ENCODE data around the gene ABCB8. TPM values are rescaled to one million over a fixed set of nuclear protein-coding genes. Genes with fewer than 3 reads are reported as not detected.

Gene ABCB8
- total and polyA plus RNA-seq, 12 donors: 16.7 to 42.2 (median 24.6) TPM

- intact Hi-C loops (cut with DNase I): loop anchor here in 2 of 10 donors (2.0 kb wide), 3 partner anchors 23 to 59 kb away; partner anchors contain the start of genes ABCB8 (in 1 of the 2) and SLC4A2 (in 1 of the 2)
- Histone ChIP-seq H3K27ac (peak overlapping the region; percentile 81 to 94 (median 89)), H3K4me1 (peaks cover 29 to 72% (median 66%) of the 10 kb centered on the region in 9 donors), H3K4me3 (peak overlapping the region; percentile 69 to 88 (median 78)), H3K9me3 (no peaks in the 10 kb centered on the region), H3K36me3 (peaks cover 0 to 5% (median 0%) of the 10 kb centered on the region in 9 donors), H3K27me3 (no peaks in the 10 kb centered on the region)
- DNase-seq: peak; percentile 54 to 73
- TF ChIP-seq, protein P1, sequence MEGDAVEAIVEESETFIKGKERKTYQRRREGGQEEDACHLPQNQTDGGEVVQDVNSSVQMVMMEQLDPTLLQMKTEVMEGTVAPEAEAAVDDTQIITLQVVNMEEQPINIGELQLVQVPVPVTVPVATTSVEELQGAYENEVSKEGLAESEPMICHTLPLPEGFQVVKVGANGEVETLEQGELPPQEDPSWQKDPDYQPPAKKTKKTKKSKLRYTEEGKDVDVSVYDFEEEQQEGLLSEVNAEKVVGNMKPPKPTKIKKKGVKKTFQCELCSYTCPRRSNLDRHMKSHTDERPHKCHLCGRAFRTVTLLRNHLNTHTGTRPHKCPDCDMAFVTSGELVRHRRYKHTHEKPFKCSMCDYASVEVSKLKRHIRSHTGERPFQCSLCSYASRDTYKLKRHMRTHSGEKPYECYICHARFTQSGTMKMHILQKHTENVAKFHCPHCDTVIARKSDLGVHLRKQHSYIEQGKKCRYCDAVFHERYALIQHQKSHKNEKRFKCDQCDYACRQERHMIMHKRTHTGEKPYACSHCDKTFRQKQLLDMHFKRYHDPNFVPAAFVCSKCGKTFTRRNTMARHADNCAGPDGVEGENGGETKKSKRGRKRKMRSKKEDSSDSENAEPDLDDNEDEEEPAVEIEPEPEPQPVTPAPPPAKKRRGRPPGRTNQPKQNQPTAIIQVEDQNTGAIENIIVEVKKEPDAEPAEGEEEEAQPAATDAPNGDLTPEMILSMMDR (IDR thresholded peaks at IDR 0.05): peak in 8 of 9 donors; percentile 10 to 64 (median 42)
- WGBS, 2 donors: 1 to 2% methylated on average over 70 of the region's 70 CpGs
- peak; percentile 36 to 70 (median 46) for ATAC-seq
These were observed 59.2 kb downstream of the ABCB8 start for GRCh38 chr7:151087245-151088018.

DNA sequence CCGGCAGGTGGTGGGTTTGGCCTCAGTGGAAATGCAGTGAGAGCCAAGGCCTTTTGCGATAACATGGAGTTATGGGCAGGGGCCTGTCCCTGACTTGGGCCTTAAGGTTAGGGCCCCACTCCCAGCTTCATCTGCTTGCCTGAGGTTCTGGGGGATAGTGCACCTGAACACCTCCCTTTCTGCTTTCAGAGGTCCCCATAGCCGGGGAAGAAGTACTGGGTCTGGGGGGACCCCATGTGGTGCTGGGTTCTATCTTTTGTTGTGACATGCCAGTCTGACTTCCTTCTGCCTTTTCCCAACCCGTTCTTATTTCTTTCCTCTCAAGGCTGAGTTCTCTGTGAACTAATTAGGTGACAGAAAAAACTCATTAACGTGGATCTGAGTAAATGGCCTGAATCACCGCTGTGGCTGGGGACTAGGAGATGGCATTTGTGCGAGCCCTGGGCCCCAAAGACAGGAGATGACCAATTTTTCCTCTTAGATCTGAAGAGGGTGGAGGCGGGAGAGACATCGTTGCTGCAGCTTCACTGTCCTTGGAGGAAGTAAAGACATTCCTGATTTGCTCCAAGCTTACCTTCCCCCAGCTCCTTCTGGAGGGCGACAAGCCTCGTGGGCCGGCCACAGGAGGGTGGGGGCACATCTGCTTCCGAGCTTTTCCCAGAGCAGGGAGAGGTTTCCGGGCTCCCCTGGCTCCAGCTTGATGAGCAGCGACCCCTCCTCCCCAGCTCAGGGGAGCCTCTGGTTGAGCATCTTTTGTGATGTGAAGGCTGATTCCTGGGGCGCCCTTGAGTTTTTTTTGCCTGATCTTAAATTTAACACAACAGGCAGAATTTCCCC, 60.0 kb downstream of the ABCB8 start:
- intact Hi-C loops (cut with DNase I): no loop called here
- TF ChIP-seq, protein P1 (IDR thresholded peaks at IDR 0.05): no peak
- Histone ChIP-seq H3K36me3 (peaks cover 0 to 10% (median 0%) of the 10 kb centered on the region in 9 donors), H3K27me3 (no peaks in the 10 kb centered on the region), H3K27ac (peak overlapping the region; percentile 81 to 94 (median 89)), H3K4me3 (peak overlapping the region; percentile 69 to 88 (median 78)), H3K9me3 (no peaks in the 10 kb centered on the region), H3K4me1 (peaks cover 26 to 72% (median 62%) of the 10 kb centered on the region in 9 donors)
- DNase-seq (no peak), ATAC-seq (peak in 4 of 8 donors; percentile 4 to 28 (median 17))
- 43 to 51% methylated on average over 16 of the region's 16 CpGs for WGBS, 2 donors

- Histone ChIP-seq H3K27ac (peak overlapping the region; percentile 81 to 94 (median 89)), H3K27me3 (no peaks in the 10 kb centered on the region), H3K4me1 (peaks cover 23 to 70% (median 55%) of the 10 kb centered on the region in 9 donors), H3K9me3 (no peaks in the 10 kb centered on the region), H3K4me3 (peak overlapping the region in 9 of 10 donors; percentile 71 to 88 (median 78)), H3K36me3 (peaks cover 0 to 14% (median 0%) of the 10 kb centered on the region in 9 donors)
- peak; percentile 65 to 72 for DNase-seq
- ATAC-seq: peak; percentile 36 to 78 (median 63)
- intact Hi-C loops (cut with DNase I): no loop called here
- 42 to 53% methylated on average over 30 of the region's 30 CpGs for WGBS, 2 donors
- TF ChIP-seq, protein P1 (IDR thresholded peaks at IDR 0.05): no peak
These were observed 60.8 kb downstream of the ABCB8 start for GRCh38 chr7:151088856-151089699.
